ENCODE measurements around the gene ELOA. TPM values are rescaled to one million over a fixed set of nuclear protein-coding genes. Genes with fewer than 3 reads are reported as not detected.
A peak's percentile ranks its signal among the peaks of the same experiment; 100 is the strongest.

Gene ELOA
- total and polyA plus RNA-seq, 9 of the 15 experiments (the other 6 are each of a cell fraction or from before 2014, with no cell fraction given), result 31.9 to 98.6 (median 61.3) TPM

DNA sequence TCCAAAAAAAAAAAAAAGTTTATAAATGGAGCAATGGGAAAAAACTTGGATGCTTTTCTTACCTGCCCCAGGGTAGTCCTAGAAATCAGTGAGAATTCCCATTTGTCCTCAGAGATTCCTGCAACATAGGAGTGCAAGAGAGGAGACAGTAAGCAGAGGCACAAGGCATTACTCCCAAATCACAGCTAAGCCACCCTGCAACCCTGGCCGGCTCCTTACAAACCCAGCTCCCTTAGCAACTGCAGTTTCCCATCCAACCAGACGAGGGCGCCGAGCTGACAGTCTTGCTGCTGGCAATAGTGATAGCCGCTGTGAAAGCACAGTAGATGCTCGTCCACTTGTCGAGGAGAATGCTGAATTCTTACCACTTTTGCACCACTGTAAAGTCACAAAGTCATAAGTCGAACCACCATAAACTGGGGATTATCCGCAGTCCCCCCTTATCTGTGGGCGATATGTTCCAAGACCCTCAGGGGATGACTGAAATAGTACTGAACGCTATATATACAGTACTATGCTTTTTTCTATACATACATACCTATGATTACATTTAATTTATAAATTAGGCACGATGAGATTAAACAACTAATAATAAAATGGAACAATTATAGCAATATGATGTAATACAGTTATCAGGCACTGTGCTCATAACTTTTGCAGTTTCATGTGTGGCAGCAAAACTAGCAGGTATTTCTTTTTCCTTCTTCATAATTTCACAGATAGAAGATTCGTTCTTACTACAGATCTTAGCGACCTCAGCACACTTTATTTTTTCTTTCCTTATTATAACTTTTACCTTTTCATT is 29.0 kb downstream of the ELOA start:
- peaks cover 12 to 40% of the 10 kb centered on the region in 2 experiments; a peak in 3 of 5 replicates for H3K4me1 ChIP-seq (replicated peaks in 1 of 2; ENCODE audit: control insufficient read depth in 2 of 2, insufficient read depth in 2 of 2, low read length in 2 of 2)
- in situ Hi-C loops (cut with MboI) (no loop called here), intact Hi-C loops (cut with micrococcal nuclease) (loop anchor here (1.0 to 2.0 kb wide), 4 partner anchors 29 to 144 kb away; partner anchors contain the start of gene GALE)
- H3K9ac ChIP-seq (ENCODE audit: insufficient read depth in 1 of 2, low read depth in 2 of 2, low read length in 2 of 2), result peak overlapping the region in 1 of 2 experiments; percentile 4; a peak in 1 of 4 replicates
- no peaks in the 10 kb centered on the region; the same call in 1 of the 2 replicates for H4K20me1 ChIP-seq (replicated peaks; ENCODE audit: control insufficient read depth, insufficient read depth, low read length)
- H2AFZ ChIP-seq (ENCODE audit: low read depth, low read length), result peak overlapping the region; percentile 50; the same call in 1 of the 2 replicates
- peak overlapping the region; percentile 8; the same call in 1 of the 2 replicates for H3K4me3 ChIP-seq
- WGBS (ENCODE audit: insufficient coverage, low coverage, missing lambda C conversion rate), result 5% methylated on average over 14 of the region's 14 CpGs
- FAIRE-seq (peak; percentile 88), DNase-seq (ENCODE audit: extremely low read depth in 1 of 4, low spot score in 3 of 4) (peak; percentile 74 to 94 (median 76)), ATAC-seq (peak; percentile 90)
- CTCF ChIA-PET (ENCODE audit: low intra/inter-chr PET ratio), result interaction anchor here (0.5 to 2.0 kb wide), 9 partner anchors 81 to 619 kb away, joined by 3 to 12 read pairs (median 4); partner anchors contain the start of genes FUCA1 and MYOM3
- peaks cover 36% of the 10 kb centered on the region for H3K36me3 ChIP-seq (ENCODE audit: control insufficient read depth, insufficient read depth, low read length)
- BruUV-seq (replicated peaks), result no TSS peak
- no peaks in the 10 kb centered on the region for H3K9me3 ChIP-seq (replicated peaks; ENCODE audit: control insufficient read depth, insufficient read depth, low read depth, low read length)
- POLR2A ChIA-PET, result interaction anchor here (0.7 to 1.9 kb wide), 14 partner anchors 8 to 189 kb away, joined by 3 to 11 read pairs (median 4); partner anchors contain the start of genes ELOA, LYPLA2 and RPL11
- peak overlapping the region; percentile 40; the same call in 1 of the 3 replicates for H3K27ac ChIP-seq (ENCODE audit: extremely low read depth, low read depth, low read length)
- H3K79me2 ChIP-seq (ENCODE audit: control insufficient read depth, insufficient read depth, low read length), result peaks cover 50% of the 10 kb centered on the region
- H3K27me3 ChIP-seq (ENCODE audit: control insufficient read depth in 2 of 2, insufficient read depth in 2 of 2, low read length in 2 of 2), result no peaks in the 10 kb centered on the region
- H3K4me2 ChIP-seq (ENCODE audit: insufficient read depth, low read length), result peak overlapping the region; percentile 79
- no peaks in the 10 kb centered on the region for H3K9me1 ChIP-seq (ENCODE audit: control insufficient read depth, insufficient read depth, low read length)
- no peak for TF ChIP-seq ZNF324 (CRISPR knock-in tag; IDR thresholded peaks at IDR 0.05)
- peak; percentile 48; the same call in 1 of the 2 replicates for TF ChIP-seq CREM (IDR thresholded peaks at IDR 0.05; ENCODE audit: low read depth)
- no peak for TF ChIP-seq MAFK (IDR thresholded peaks at IDR 0.05; ENCODE audit: low read length)
- TF ChIP-seq STAG1 (CRISPR knock-in tag; IDR thresholded peaks at IDR 0.05; ENCODE audit: borderline replicate concordance), result peak; percentile 57; the same call in 1 of the 2 replicates
- no peak for TF ChIP-seq BCOR (IDR thresholded peaks at IDR 0.05)
- TF ChIP-seq ZNF766 (CRISPR knock-in tag; conservative IDR thresholded peaks at IDR 0.05), result no peak
- no peak for TF ChIP-seq GABPB2 (CRISPR knock-in tag; conservative IDR thresholded peaks at IDR 0.05)
- TF ChIP-seq TGIF2 (CRISPR knock-in tag; IDR thresholded peaks at IDR 0.05), result no peak
- TF ChIP-seq ZNF592 (IDR thresholded peaks at IDR 0.05), result peak; percentile 43; the same call in 1 of the 2 replicates
- TF ChIP-seq, protein P1, sequence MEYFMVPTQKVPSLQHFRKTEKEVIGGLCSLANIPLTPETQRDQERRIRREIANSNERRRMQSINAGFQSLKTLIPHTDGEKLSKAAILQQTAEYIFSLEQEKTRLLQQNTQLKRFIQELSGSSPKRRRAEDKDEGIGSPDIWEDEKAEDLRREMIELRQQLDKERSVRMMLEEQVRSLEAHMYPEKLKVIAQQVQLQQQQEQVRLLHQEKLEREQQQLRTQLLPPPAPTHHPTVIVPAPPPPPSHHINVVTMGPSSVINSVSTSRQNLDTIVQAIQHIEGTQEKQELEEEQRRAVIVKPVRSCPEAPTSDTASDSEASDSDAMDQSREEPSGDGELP (CRISPR knock-in tag; IDR thresholded peaks at IDR 0.05; ENCODE audit: borderline replicate concordance), result peak; percentile 45; the same call in 1 of the 2 replicates
- TF ChIP-seq NR2C1 (IDR thresholded peaks at IDR 0.05), result no peak
- TF ChIP-seq NR2C1 (tag; IDR thresholded peaks at IDR 0.05), result no peak
- no peak for TF ChIP-seq SLC30A9 (CRISPR knock-in tag; IDR thresholded peaks at IDR 0.05)
- no peak for TF ChIP-seq FOXP4 (CRISPR knock-in tag; IDR thresholded peaks at IDR 0.05; ENCODE audit: borderline replicate concordance)
- TF ChIP-seq NFIC (IDR thresholded peaks at IDR 0.05), result no peak

Data from K562 (cell line).